Retinal pigment epithelial cell (primary cell): ENCODE data around the gene RBM5.
A peak's percentile ranks its signal among the peaks of the same experiment; 100 is the strongest.

Source experiments
- DNase-seq: peaks from one replicate; pipeline ENCODE4 v3.0.0-alpha.2; 2010; ENCODE audit warnings: low read depth
- H3K4me3 ChIP-seq: 2 replicates; pipeline ENCODE4 v1.5.1; 2011; ENCODE audit warnings: mild to moderate bottlenecking, low read length, control low read depth, moderate library complexity
- TF ChIP-seq, protein P1 (sequence below): conservative IDR thresholded peaks from 2 replicates; pipeline ENCODE4 v1.5.1; 2011; ENCODE audit warnings: low read depth, low read length, control low read depth, inconsistent platforms

The RBM5 gene

DNA sequence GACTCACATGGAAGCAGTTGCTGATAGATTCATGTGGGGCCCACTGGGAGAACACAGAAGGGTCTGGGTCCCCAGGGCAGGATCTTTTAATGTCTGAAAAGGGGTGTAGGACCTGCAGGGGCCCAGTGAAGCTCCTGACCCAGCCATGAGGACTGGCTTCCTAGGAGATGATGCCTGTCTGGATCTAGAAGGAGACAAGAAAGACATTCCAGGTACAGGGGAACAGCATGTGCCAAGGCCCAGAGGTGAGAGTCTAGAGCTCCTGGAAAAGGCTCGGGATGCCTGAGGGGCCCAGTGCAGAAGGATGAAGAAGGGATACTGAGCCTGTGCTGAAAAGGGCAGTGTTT is 61.7 kb downstream of the RBM5 start:
- no peak overlapping the region for H3K4me3 ChIP-seq
- TF ChIP-seq, protein P1, sequence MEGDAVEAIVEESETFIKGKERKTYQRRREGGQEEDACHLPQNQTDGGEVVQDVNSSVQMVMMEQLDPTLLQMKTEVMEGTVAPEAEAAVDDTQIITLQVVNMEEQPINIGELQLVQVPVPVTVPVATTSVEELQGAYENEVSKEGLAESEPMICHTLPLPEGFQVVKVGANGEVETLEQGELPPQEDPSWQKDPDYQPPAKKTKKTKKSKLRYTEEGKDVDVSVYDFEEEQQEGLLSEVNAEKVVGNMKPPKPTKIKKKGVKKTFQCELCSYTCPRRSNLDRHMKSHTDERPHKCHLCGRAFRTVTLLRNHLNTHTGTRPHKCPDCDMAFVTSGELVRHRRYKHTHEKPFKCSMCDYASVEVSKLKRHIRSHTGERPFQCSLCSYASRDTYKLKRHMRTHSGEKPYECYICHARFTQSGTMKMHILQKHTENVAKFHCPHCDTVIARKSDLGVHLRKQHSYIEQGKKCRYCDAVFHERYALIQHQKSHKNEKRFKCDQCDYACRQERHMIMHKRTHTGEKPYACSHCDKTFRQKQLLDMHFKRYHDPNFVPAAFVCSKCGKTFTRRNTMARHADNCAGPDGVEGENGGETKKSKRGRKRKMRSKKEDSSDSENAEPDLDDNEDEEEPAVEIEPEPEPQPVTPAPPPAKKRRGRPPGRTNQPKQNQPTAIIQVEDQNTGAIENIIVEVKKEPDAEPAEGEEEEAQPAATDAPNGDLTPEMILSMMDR: no peak

DNA sequence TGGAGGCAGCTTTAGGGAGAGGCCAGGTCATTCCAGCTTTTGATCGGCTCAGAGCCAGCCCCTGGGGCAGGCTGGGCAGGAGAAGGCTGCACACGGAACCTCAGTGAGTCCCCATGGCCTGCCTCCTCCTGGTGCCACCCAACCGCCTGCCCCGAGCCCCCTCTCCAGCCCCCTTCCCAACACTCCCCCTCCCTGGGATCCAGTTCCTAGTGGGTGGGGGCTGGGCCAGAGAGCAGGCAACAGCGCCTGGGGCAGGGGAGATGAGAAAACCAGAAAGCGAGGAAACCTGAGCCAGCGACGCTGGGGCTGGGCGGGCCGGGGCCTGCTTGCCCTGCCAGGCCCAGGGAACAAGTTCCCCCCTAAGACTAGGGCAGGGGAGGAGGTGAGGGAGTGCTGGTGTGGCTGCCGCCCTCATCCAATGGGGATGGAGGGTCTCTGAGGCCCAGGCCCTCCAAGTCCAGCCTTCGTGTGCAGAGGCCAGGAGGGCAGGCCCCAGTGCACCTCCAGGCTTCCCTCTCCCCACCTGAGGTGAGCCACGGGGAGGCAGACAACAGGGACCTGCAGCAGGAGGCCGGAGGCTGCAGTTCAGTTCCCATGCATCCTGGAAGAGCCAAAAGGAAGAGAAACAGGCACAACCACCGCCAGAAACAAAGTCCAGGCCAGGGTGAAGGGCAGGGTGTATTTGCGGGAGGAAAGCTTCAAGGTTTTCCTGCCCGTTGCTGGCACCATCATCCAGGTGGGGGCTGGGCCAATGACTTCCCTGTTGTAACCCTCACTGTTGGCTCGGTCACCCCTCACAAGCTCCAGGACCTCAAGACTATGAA is 62.4 kb downstream of the RBM5 start:
- H3K4me3 ChIP-seq: no peak overlapping the region
- DNase-seq: no peak
- TF ChIP-seq, protein P1: no peak

More for the DNA sequence above, 61.7 kb downstream of the RBM5 start:
- DNase-seq: no peak

DNA sequence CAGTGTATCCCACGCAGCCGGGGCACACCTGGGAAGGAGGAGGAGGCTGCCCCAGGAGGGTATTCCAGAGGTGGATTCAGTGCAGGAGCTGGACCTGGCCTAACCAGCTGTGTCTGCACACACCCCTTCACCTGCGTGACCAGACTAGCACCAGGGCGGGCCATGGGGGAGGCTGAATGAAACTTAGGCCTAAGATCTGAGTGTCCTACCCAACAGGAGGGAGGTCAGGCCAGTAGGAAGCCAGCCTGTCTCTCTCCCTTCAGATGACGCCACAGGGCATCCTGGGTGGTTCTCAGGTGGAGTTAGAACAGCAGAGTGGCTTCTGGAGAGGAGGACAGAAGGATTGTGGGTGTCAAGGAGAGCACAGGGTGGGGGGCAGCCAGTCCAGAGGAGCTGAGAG is 63.0 kb downstream of the RBM5 start:
- no peak for DNase-seq
- H3K4me3 ChIP-seq: no peak overlapping the region
- TF ChIP-seq, protein P1: no peak

DNA sequence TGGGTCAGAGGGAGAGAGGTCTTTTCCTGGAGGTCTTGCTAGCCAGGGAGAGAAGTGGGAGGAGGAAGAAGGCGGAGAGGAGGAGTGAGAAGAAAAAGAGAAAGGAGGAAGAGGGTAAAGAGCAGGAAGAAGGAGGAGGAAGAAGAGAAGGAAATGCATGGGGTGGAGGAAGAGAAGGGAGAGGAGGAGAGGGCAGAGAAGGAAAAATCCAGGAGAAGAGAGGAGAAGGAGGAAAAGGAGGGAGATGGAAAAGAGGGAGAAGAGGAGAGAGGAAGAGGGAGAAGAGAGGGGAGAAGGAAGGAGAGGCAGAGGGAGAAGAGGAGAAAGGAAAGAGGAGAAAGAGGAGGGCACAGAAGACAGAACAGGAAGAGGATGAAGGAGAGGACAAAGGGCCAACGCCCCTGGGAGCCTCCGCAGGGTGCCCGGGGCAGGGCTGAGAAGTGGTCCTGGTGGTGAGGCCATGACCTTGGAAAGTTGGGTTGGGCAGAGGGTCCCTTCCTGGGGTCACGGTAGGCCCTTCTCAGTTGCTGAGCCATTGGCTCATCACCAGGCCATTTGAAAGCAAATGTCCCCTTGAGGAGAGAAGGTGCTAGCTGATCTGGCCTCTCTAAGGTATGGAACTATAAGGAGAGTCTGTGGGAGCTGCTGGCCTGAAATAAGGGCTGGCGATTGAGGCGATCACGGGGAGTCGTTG is 65.2 kb downstream of the RBM5 start:
- H3K4me3 ChIP-seq: no peak overlapping the region
- TF ChIP-seq, protein P1: no peak
- no peak for DNase-seq

DNA sequence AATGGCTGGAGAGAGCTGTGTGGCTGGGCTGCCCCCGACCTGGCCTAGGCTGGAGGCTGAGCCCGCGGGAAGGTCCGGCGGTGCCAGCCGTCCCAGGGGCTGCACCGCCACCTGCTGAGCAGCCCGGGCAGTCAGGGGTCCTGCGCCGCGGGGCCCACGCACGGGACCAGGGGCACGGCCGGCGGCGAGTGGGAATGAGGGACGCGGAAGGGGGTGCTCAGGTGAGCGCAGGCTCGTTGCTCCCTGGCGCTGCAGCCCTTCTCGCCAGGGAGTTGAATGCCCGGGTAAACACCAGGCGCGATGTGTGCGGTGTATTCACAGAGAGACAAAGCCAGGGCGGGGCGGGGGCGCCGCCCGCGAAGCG is 65.7 kb downstream of the RBM5 start:
- DNase-seq: no peak
- TF ChIP-seq, protein P1: peak; percentile 47
- H3K4me3 ChIP-seq: peak overlapping the region; percentile 44

DNA sequence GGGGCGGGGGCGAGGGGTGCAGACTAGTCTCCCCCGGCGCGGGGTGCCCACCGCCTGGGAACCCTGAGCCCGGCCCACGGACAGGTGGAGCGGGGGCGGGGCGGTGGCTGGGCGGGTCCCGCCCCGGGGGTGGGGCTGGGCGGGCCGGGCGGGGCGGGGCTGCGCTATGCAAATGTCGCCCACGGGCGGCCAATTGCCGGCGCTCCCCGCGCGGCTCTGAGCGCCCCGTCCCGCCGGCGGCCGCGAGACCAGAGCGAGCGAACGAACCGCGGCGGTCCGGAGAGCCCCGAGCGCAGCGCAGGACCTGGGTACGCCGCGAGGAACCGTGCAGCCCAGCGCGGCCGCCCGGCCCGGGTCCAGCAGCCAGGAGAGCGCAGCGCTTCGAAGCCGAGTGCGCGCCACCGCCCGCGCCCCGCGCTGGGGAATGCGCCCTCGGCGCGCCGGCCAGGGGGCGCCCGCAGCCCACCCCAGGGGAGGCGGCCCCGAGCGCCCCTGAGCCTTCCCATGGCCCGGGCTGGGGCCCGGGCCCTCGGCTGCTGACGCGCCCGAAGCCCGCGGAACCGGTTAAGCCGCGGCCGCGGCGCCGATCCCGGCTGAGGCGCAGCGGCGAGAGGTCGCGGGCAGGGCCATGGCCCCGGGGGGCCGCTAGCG is 66.2 kb downstream of the RBM5 start, which contains the start of gene SEMA3F:
SEMA3F (plus strand) TSS at position 485 of the 651 bp plus-strand sequence. CDS start 4,299 bp downstream, outside the sequence.
- H3K4me3 ChIP-seq: peak within 1 kb of the TSS; percentile 85
- DNase-seq: no peak
- TF ChIP-seq, protein P1: peak; percentile 2
